ENCODE data around the gene ABCA4.
"Not testable (repeated sequence)": the region's sequence is repeated elsewhere in the genome, so short reads cannot be mapped to it uniquely, and the experiment has no call there.

The ABCA4 gene

GRCh38 chr1:94120991-94121390, at the start of gene ABCA4:
Gene ABCA4, minus strand, starts transcription at chr1:94121148. Its CDS starts 103 bp downstream, at chr1:94121045.
- Mint-ChIP-seq H3K4me1 (no peaks in the 10 kb centered on the region), H3K27me3 (peaks cover 53% of the 10 kb centered on the region), H3K27ac (ENCODE audit: low read depth) (no peak within 1 kb of the TSS), H3K9me3 (no peaks in the 10 kb centered on the region), H3K36me3 (ENCODE audit: insufficient read depth) (no peaks in the 10 kb centered on the region), H3K4me3 (no peak within 1 kb of the TSS)
- DNase-seq (ENCODE audit: low spot score in 2 of 2): no peak
- ATAC-seq (replicated peaks; ENCODE audit: extremely low read depth, poor library complexity, severe bottlenecking): no peak

- H3K36me3 Mint-ChIP-seq (ENCODE audit: insufficient read depth): no peaks in the 10 kb centered on the region
- H3K27ac Mint-ChIP-seq (ENCODE audit: low read depth): no peak overlapping the region
- DNase-seq (ENCODE audit: low spot score in 2 of 2) (no peak), ATAC-seq (replicated peaks; ENCODE audit: extremely low read depth, poor library complexity, severe bottlenecking) (no peak)
- H3K4me3 Mint-ChIP-seq: no peak overlapping the region
- H3K4me1 Mint-ChIP-seq: no peaks in the 10 kb centered on the region
- peaks cover 53% of the 10 kb centered on the region for H3K27me3 Mint-ChIP-seq
- no peaks in the 10 kb centered on the region for H3K9me3 Mint-ChIP-seq
Measured at GRCh38 chr1:94169126-94169525, 48.2 kb upstream of the ABCA4 start.

DNA sequence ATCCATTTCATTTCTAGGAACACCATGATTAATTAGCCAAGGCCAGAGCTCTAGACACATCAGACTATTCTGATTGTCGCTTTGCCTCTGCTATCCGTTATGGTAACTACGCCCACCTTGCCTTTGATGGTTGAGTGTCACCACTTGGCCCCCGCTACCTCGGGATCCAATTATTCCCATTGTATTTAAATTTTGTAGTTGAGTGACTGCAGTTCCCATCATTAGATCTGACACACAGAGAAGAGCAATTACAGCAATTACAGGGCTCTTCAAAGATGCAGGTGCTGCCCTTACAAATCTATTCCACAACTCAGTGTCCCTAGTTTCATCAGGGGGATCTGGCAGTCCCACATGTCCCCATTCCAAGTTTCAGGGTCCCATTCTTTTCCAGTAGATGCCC, 44.9 kb upstream of the ABCA4 start:
- Mint-ChIP-seq H3K4me1 (no peaks in the 10 kb centered on the region), H3K9me3 (no peaks in the 10 kb centered on the region), H3K27me3 (peaks cover 78% of the 10 kb centered on the region), H3K27ac (ENCODE audit: low read depth) (no peak overlapping the region), H3K36me3 (ENCODE audit: insufficient read depth) (no peaks in the 10 kb centered on the region), H3K4me3 (no peak overlapping the region)
- ATAC-seq (replicated peaks; ENCODE audit: extremely low read depth, poor library complexity, severe bottlenecking) (no peak), DNase-seq (ENCODE audit: low spot score in 2 of 2) (no peak)

GRCh38 chr1:94164885-94165284, 43.9 kb upstream of the ABCA4 start:
- not testable (repeated sequence) for H3K36me3 Mint-ChIP-seq (ENCODE audit: insufficient read depth); H3K4me3 Mint-ChIP-seq; H3K9me3 Mint-ChIP-seq; ATAC-seq (replicated peaks; ENCODE audit: extremely low read depth, poor library complexity, severe bottlenecking); DNase-seq (ENCODE audit: low spot score in 2 of 2); H3K4me1 Mint-ChIP-seq; H3K27ac Mint-ChIP-seq (ENCODE audit: low read depth)
- H3K27me3 Mint-ChIP-seq: peaks cover 81% of the 10 kb centered on the region

DNA sequence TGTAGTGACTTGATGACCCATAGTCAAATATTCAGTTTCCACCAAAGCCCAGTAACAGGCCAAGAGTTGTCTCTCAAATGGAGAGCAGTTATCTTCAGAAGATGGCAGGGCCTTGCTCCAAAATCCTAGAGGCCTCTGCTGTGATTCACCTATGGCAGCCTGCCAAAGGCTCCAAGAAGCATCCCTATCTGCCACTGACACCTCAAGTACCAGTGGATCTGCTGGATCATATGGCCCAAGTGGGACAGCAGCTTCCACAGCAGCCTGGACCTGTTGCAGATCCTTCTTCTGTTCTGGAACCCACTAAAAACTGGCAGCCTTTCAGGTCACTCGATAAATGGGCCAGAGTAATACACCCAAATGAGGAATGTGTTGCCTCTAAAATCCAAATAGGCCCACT, 43.2 kb upstream of the ABCA4 start:
- not testable (repeated sequence) for H3K27ac Mint-ChIP-seq (ENCODE audit: low read depth); H3K9me3 Mint-ChIP-seq; ATAC-seq (replicated peaks; ENCODE audit: extremely low read depth, poor library complexity, severe bottlenecking); H3K4me3 Mint-ChIP-seq; DNase-seq (ENCODE audit: low spot score in 2 of 2); H3K4me1 Mint-ChIP-seq; H3K36me3 Mint-ChIP-seq (ENCODE audit: insufficient read depth)
- peaks cover 81% of the 10 kb centered on the region for H3K27me3 Mint-ChIP-seq

- not testable (repeated sequence) for H3K27ac Mint-ChIP-seq (ENCODE audit: low read depth); H3K4me3 Mint-ChIP-seq
- peaks cover 77% of the 10 kb centered on the region for H3K27me3 Mint-ChIP-seq
Measured at GRCh38 chr1:94163249-94163648, 42.3 kb upstream of the ABCA4 start.

DNA sequence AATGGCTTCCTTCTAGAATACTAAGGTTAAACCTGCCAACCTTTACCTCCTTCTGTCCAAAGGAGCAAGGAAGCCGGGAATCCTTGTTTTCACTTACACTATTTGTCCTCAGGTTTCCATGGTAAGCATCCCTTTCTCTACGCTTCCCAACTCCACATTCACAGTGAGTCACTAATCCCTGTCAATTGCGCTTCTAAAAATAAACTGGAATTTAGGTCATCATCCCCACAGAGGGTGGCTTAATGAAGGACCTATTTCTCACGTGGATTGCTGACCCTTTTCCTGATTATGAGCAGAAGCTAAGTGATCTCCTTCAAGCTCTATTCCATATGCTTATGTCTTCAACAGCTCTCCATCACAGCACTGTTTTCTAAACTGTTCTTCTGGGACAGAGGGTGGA, 39.9 kb upstream of the ABCA4 start:
- no peak overlapping the region for H3K4me3 Mint-ChIP-seq
- no peaks in the 10 kb centered on the region for H3K36me3 Mint-ChIP-seq (ENCODE audit: insufficient read depth)
- no peak overlapping the region for H3K27ac Mint-ChIP-seq (ENCODE audit: low read depth)
- H3K9me3 Mint-ChIP-seq: no peaks in the 10 kb centered on the region
- no peaks in the 10 kb centered on the region for H3K4me1 Mint-ChIP-seq
- no peak for ATAC-seq (replicated peaks; ENCODE audit: extremely low read depth, poor library complexity, severe bottlenecking)
- H3K27me3 Mint-ChIP-seq: peaks cover 60% of the 10 kb centered on the region
- no peak for DNase-seq (ENCODE audit: low spot score in 2 of 2)

More at GRCh38 chr1:94163249-94163648, 42.3 kb upstream of the ABCA4 start:
- H3K9me3 Mint-ChIP-seq; H3K36me3 Mint-ChIP-seq (ENCODE audit: insufficient read depth); H3K4me1 Mint-ChIP-seq; ATAC-seq (replicated peaks; ENCODE audit: extremely low read depth, poor library complexity, severe bottlenecking); DNase-seq (ENCODE audit: low spot score in 2 of 2): not testable (repeated sequence)

DNA sequence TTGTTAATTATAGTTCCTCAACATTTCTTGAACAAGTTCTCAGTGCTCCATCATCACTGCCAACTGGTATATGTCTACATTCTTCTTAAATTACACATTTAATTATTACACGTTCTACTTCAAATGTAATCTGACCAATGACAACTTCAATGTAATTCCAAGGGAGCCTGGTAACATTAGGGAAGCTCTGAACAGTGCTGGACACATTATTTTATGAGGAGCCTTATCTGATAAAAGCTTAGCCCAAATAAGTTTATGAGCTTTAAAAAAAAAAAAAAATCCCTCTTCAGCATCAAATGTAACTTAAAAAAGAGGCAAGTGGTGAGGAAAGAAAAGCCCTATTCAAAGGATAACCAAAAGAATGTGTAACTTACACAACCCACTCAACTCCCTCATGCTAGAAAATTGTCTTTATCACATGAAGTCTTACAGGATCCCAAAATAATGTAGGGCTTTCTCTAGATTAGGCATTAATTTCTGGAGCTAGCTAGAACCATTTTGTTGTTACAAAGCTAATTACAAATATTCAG, 35.2 kb upstream of the ABCA4 start:
- no peaks in the 10 kb centered on the region for H3K36me3 Mint-ChIP-seq (ENCODE audit: insufficient read depth)
- peaks cover 30% of the 10 kb centered on the region for H3K27me3 Mint-ChIP-seq
- no peaks in the 10 kb centered on the region for H3K9me3 Mint-ChIP-seq

DNA sequence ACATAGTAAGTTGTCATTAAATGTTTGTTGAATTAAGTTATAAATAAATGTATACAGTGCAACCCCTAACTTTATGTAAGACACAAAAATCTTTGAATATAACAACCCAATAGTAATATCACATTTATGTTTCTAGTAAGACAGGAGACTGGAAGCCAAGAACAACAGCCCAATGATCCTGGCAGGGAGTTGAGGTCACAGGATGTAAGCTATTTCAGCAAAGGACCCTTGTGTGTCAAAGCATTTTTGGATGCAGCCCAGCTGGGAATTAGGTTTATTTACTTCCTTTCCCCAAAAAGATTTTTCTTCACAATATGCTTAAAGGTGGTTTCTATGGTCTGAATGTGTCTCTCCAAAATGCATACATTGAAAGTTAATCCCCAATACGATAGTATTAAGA, 34.0 kb upstream of the ABCA4 start:
- peaks cover 19% of the 10 kb centered on the region for H3K27me3 Mint-ChIP-seq
- H3K4me3 Mint-ChIP-seq: no peak overlapping the region
- no peaks in the 10 kb centered on the region for H3K4me1 Mint-ChIP-seq
- no peak for ATAC-seq (replicated peaks; ENCODE audit: extremely low read depth, poor library complexity, severe bottlenecking)
- H3K9me3 Mint-ChIP-seq: no peaks in the 10 kb centered on the region
- no peaks in the 10 kb centered on the region for H3K36me3 Mint-ChIP-seq (ENCODE audit: insufficient read depth)
- no peak overlapping the region for H3K27ac Mint-ChIP-seq (ENCODE audit: low read depth)
- no peak for DNase-seq (ENCODE audit: low spot score in 2 of 2)

More for the DNA sequence above, 35.2 kb upstream of the ABCA4 start:
- no peak overlapping the region for H3K4me3 Mint-ChIP-seq
- no peaks in the 10 kb centered on the region for H3K4me1 Mint-ChIP-seq
- no peak overlapping the region for H3K27ac Mint-ChIP-seq (ENCODE audit: low read depth)
- ATAC-seq (replicated peaks; ENCODE audit: extremely low read depth, poor library complexity, severe bottlenecking) (no peak), DNase-seq (ENCODE audit: low spot score in 2 of 2) (no peak)

GRCh38 chr1:94153133-94153532, 32.2 kb upstream of the ABCA4 start:
- no peak for DNase-seq (ENCODE audit: low spot score in 2 of 2)
- Mint-ChIP-seq H3K27ac (ENCODE audit: low read depth) (no peak overlapping the region), H3K9me3 (no peaks in the 10 kb centered on the region), H3K4me1 (no peaks in the 10 kb centered on the region), H3K4me3 (no peak overlapping the region), H3K36me3 (ENCODE audit: insufficient read depth) (no peaks in the 10 kb centered on the region), H3K27me3 (peaks cover 21% of the 10 kb centered on the region)
- ATAC-seq (replicated peaks; ENCODE audit: extremely low read depth, poor library complexity, severe bottlenecking): no peak

- H3K4me3 Mint-ChIP-seq; H3K9me3 Mint-ChIP-seq; H3K4me1 Mint-ChIP-seq; H3K27ac Mint-ChIP-seq (ENCODE audit: low read depth); H3K36me3 Mint-ChIP-seq (ENCODE audit: insufficient read depth); ATAC-seq (replicated peaks; ENCODE audit: extremely low read depth, poor library complexity, severe bottlenecking); DNase-seq (ENCODE audit: low spot score in 2 of 2): not testable (repeated sequence)
- peaks cover 32% of the 10 kb centered on the region for H3K27me3 Mint-ChIP-seq
Measured at GRCh38 chr1:94149166-94149565, 28.2 kb upstream of the ABCA4 start.

- Mint-ChIP-seq H3K27me3 (peaks cover 22% of the 10 kb centered on the region), H3K36me3 (ENCODE audit: insufficient read depth) (no peaks in the 10 kb centered on the region), H3K27ac (ENCODE audit: low read depth) (no peak overlapping the region), H3K4me1 (no peaks in the 10 kb centered on the region), H3K4me3 (no peak overlapping the region), H3K9me3 (no peaks in the 10 kb centered on the region)
- ATAC-seq (replicated peaks; ENCODE audit: extremely low read depth, poor library complexity, severe bottlenecking): no peak
- no peak for DNase-seq (ENCODE audit: low spot score in 2 of 2)
Measured at GRCh38 chr1:94146273-94146672, 25.3 kb upstream of the ABCA4 start.

DNA sequence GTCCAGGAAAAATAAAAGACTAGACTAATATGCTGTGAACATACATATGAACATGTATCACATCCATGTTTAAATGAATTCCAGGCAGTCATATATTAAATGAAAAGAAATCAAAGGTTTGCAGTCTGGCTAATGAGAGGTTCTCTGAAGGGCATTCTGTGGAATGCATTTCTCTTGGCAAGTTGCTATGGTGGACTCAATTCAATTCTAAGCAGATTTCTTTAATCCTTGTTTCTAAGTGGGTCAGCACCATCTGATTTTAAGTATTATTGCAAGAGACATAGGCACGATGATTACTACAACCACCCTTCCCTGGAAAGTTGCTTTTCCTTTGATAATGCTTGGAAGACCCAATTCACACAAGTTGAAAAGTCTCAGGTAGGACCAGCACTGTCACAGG, 23.9 kb upstream of the ABCA4 start:
- Mint-ChIP-seq H3K9me3 (no peaks in the 10 kb centered on the region), H3K27me3 (peaks cover 22% of the 10 kb centered on the region), H3K4me1 (no peaks in the 10 kb centered on the region), H3K27ac (ENCODE audit: low read depth) (no peak overlapping the region), H3K4me3 (no peak overlapping the region), H3K36me3 (ENCODE audit: insufficient read depth) (no peaks in the 10 kb centered on the region)
- DNase-seq (ENCODE audit: low spot score in 2 of 2): no peak
- ATAC-seq (replicated peaks; ENCODE audit: extremely low read depth, poor library complexity, severe bottlenecking): no peak

- ATAC-seq (replicated peaks; ENCODE audit: extremely low read depth, poor library complexity, severe bottlenecking) (no peak), DNase-seq (ENCODE audit: low spot score in 2 of 2) (no peak)
- H3K36me3 Mint-ChIP-seq (ENCODE audit: insufficient read depth): no peaks in the 10 kb centered on the region
- H3K4me1 Mint-ChIP-seq: no peaks in the 10 kb centered on the region
- no peak overlapping the region for H3K4me3 Mint-ChIP-seq
- H3K9me3 Mint-ChIP-seq: no peaks in the 10 kb centered on the region
- peaks cover 23% of the 10 kb centered on the region for H3K27me3 Mint-ChIP-seq
- H3K27ac Mint-ChIP-seq (ENCODE audit: low read depth): no peak overlapping the region
Measured at GRCh38 chr1:94143809-94144176, 22.8 kb upstream of the ABCA4 start.
